BE2C (cell line): Measurements from ENCODE around the gene SPATA9.
"Not testable (repeated sequence)": the region's sequence is repeated elsewhere in the genome, so short reads cannot be mapped to it uniquely, and the experiment has no call there.

Source experiments
- DNase-seq: peaks from one replicate; pipeline ENCODE4 v3.0.0-alpha.2; 2020
- H3K27me3 ChIP-seq: fragments of 250-450 bp; sonication (Bioruptor Pico); 2 replicates; pipeline ENCODE4 v1.5.1; 2020; ENCODE audit warnings: mild to moderate bottlenecking
- H3K36me3 ChIP-seq: fragments of 250-450 bp; sonication (Bioruptor Pico); 2 replicates; pipeline ENCODE4 v1.5.1; 2020; ENCODE audit warnings: mild to moderate bottlenecking
- H3K4me1 ChIP-seq: fragments of 250-450 bp; sonication (Bioruptor Pico); 2 replicates; pipeline ENCODE4 v1.5.1; 2020
- H3K4me3 ChIP-seq: 2 replicates; pipeline ENCODE4 v1.5.1; 2011; ENCODE audit warnings: low read depth, low read length
- H3K9me3 ChIP-seq: fragments of 250-450 bp; sonication (Bioruptor Pico); 2 replicates; pipeline ENCODE4 v1.5.1; 2020
- TF ChIP-seq, protein P1 (sequence below): IDR thresholded peaks from 2 replicates; pipeline ENCODE4 v1.5.1; 2012; ENCODE audit warnings: mild to moderate bottlenecking, low read depth, low read length

Gene SPATA9

DNA sequence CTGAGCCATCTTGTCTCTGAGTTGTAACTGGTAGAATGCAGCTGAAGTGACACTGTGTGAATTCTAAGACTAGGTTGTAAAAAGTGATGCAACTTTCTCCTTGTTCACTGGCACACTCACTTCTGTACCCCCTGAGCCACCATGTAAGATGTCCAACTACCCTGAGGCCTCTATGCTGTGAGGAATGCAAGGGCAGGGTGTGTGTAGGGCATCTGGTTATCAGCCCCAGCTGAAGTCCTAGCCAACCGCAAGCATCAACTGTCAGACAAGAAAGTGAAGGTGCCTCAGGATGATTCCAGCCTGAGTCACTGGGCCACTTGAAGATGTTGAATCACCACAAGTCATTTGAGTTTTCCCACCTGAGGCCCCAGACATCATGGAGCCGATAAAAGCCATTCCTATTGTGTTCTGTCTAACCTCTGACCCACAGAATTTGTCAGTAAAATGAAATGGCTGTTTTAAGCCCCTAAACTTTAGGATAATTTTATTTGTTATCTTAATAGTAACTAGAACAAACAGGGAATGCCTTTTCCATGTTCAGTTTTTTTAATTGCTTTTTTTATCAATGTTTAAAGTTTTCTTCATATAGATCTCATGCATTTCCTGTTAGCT, 29.7 kb upstream of the SPATA9 start:
- Histone ChIP-seq H3K36me3 (no peaks in the 10 kb centered on the region), H3K4me3 (no peak overlapping the region), H3K9me3 (no peaks in the 10 kb centered on the region), H3K27me3 (no peaks in the 10 kb centered on the region), H3K4me1 (peaks cover 9% of the 10 kb centered on the region)
- no peak for DNase-seq
- TF ChIP-seq, protein P1, sequence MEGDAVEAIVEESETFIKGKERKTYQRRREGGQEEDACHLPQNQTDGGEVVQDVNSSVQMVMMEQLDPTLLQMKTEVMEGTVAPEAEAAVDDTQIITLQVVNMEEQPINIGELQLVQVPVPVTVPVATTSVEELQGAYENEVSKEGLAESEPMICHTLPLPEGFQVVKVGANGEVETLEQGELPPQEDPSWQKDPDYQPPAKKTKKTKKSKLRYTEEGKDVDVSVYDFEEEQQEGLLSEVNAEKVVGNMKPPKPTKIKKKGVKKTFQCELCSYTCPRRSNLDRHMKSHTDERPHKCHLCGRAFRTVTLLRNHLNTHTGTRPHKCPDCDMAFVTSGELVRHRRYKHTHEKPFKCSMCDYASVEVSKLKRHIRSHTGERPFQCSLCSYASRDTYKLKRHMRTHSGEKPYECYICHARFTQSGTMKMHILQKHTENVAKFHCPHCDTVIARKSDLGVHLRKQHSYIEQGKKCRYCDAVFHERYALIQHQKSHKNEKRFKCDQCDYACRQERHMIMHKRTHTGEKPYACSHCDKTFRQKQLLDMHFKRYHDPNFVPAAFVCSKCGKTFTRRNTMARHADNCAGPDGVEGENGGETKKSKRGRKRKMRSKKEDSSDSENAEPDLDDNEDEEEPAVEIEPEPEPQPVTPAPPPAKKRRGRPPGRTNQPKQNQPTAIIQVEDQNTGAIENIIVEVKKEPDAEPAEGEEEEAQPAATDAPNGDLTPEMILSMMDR = no peak

DNA sequence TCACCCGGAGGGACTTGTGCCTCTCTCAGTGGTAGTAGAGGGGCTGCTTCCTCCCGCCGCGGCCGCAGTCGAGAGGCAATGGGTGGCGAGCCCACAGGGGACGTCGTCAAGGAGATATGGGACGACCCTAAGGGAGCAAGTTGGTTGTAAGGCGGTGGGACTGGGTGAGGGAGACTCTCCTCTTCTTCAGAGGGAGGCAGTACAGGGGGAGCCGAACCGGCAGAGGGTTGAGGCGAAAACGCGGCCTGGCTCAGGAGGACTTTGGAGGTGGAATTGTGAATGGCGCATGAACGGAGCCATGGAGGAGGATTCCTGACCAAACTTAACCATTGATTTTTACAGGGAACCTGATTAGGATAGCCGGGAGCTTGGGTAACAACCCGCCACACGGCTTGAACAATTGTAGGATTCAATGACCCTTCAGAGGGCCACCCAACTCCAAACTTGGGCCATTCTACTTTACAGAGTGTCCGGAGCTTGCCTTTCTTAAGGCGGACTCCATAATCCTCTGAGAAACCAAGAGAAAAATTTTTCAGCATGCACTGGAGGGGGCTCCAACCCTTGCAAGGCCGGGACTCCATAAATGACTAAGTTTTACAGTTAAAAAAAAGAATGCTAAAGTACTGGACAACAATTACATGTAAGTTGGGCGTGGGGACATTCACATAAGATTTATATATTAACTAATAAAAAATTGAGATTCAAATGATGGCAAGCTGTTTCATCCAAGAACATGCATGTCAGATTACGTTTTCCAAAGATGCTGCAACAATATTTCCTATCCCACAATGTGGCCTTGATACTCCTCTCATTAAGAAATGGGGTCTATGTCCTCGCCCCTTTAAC, 28.9 kb upstream of the SPATA9 start:
- H3K27me3 ChIP-seq = no peaks in the 10 kb centered on the region
- no peaks in the 10 kb centered on the region for H3K36me3 ChIP-seq
- H3K9me3 ChIP-seq = no peaks in the 10 kb centered on the region
- peaks cover 9% of the 10 kb centered on the region for H3K4me1 ChIP-seq
- TF ChIP-seq, protein P1 = no peak
- no peak for DNase-seq
- H3K4me3 ChIP-seq = no peak overlapping the region

DNA sequence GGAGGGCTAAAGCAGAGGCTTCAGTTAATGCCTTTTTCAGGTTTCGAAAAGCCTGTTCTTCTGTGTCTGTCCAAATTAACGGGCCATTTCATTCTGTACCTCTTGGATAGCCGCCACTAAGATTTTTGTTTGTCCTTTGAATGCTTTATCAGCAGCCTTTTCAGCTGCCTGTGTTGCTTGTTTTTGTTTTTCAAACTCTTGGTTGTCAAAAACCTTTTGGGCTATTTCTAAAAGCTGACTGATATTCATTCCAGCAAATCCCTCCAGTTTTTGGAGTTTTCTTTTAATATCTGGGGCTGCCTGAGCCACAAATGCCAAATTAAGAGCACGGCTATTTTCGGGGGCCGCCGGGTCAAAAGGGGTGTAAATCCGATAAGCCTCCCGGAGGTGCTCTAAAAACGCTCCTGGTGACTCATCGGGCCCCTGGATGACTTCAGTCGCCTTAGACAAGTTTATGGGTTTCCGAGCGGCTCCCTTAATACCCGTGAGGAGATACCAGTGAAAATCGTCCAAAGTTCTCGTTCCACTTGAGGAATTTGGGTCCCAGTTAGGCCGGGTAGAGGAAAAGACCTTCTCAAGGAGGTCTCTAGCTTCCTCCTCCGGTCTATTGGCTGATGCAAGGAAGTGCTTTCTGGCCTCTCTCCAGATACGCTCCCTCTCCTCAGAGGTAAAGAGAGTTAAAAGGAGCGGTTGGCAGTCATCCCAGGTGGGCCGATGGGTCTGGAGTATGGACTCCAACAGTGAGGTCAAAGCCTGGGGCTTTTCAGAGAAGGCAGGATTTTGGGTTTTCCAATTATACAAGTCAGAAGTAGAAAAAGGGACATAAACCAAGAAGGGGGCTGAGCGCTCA, 28.1 kb upstream of the SPATA9 start:
- not testable (repeated sequence) for DNase-seq, H3K4me3 ChIP-seq, H3K9me3 ChIP-seq, H3K27me3 ChIP-seq, H3K36me3 ChIP-seq, H3K4me1 ChIP-seq

DNA sequence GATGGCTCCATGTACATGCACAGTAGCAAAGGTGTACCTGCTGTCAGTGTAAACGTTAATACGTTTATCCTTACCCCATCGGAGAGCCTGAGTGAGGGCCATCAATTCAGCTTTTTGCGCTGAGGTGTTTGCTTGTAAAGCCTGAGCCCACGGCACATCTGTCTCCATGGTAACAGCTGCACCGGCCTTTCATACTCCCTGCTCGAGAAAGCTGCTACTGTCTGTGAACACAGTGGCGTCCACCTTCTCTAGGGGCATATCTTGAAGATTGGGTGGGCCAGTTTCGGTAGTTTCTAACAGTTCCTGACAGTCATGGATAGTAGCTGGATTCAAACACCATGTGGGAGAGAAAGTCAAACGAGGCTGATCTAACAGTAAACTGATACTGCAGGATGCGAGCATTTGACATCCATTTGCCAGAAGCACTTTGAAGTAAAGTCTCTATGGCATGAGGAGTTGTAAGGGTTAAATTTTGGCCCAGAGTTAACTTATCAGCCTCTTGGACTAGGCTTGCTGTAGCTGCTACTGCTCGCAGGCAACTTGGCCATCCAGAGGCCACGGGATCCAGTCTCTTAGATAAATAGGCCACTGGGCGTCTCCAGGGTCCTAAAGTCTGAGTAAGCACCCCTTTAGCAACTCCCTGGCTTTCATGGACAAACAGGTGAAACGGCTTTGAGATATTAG, 27.3 kb upstream of the SPATA9 start:
- DNase-seq = peak; percentile 29
- no peaks in the 10 kb centered on the region for H3K27me3 ChIP-seq
- H3K36me3 ChIP-seq = no peaks in the 10 kb centered on the region
- H3K4me1 ChIP-seq = peaks cover 9% of the 10 kb centered on the region
- H3K4me3 ChIP-seq = no peak overlapping the region
- TF ChIP-seq, protein P1 = no peak
- no peaks in the 10 kb centered on the region for H3K9me3 ChIP-seq

DNA sequence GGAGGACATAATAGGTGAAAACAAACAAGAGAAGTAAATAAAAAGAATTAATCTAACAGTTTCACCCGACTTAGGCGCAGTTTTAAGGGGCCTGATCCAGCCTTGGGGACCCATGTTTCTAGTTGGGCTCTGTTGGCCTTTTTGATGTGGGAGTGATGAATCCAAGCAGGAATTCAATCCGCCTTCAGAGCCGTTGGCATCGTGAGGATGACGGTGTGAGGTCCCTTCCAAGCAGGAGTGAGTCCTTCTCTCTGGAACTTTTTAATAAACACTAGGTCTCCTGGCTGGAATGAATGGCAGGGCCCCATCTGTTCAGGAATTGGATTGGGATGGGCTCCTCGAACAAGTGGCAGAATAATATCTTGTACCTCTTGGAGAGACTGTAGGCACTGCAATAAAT, 26.1 kb upstream of the SPATA9 start:
- no peak for DNase-seq
- TF ChIP-seq, protein P1 = no peak
- no peaks in the 10 kb centered on the region for H3K36me3 ChIP-seq
- peaks cover 9% of the 10 kb centered on the region for H3K4me1 ChIP-seq
- no peaks in the 10 kb centered on the region for H3K9me3 ChIP-seq
- H3K27me3 ChIP-seq = no peaks in the 10 kb centered on the region
- no peak overlapping the region for H3K4me3 ChIP-seq

DNA sequence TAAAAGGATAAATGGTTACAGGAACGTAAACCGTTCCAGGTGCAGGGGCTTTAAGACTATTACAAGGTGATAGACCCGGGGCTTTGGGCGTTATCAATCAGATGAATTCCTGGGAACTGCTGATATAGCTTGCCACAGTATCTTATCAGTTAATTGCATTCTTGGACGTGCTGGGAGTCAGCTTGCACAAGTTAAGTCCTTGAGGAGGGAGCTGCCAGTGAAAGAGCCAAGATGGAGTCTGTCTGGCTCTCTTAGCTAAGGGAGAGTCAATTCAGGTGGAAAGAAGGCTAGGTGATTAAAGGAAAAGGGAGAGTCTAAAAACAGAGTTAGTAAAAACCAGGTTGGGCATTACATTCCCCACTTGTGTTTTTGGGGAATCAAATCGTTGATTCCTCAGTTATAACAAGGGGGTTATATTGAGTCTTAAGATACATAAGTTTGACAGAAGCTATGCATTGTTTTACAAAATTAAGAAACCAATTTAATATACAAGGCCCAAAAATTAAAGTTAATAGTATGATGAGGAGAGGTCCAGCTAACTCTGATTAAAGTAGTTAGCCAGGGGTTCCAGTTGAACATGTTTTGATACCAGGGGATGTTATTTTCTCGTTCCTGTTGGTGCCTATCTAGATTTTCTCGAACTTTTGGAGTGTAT, 24.9 kb upstream of the SPATA9 start:
- not testable (repeated sequence) for H3K9me3 ChIP-seq, H3K4me3 ChIP-seq, H3K27me3 ChIP-seq, H3K4me1 ChIP-seq, H3K36me3 ChIP-seq, DNase-seq
